SK-N-MC (cell line): ENCODE data around the gene XYLT2.
A peak's percentile ranks its signal among the peaks of the same experiment; 100 is the strongest.

Experiments used
- DNase-seq: peaks from one replicate; pipeline ENCODE4 v3.0.0-alpha.2; 2011; ENCODE audit warnings: low read depth, low spot score
- H3K27ac ChIP-seq: fragments of 200-600 bp; sonication (generic); 2 replicates; pipeline ENCODE4 v1.5.1; 2016; ENCODE audit warnings: mixed run types
- H3K36me3 ChIP-seq: fragments of 200-600 bp; sonication (generic); 2 replicates; pipeline ENCODE4 v1.6.1; 2017; ENCODE audit warnings: antibody characterized with exemption, low read length, mixed read lengths; ENCODE audit not compliant: insufficient read depth
- H3K4me3 ChIP-seq: fragments of 200-600 bp; sonication (generic); 2 replicates; pipeline ENCODE4 v1.5.1; 2016
- H3K9ac ChIP-seq: fragments of 200-600 bp; sonication (generic); 2 replicates; pipeline ENCODE4 v1.8.0; 2017; ENCODE audit warnings: mixed run types, mixed read lengths; ENCODE audit not compliant: insufficient read length
- H3K9me3 ChIP-seq: fragments of 200-600 bp; sonication (generic); 2 replicates; pipeline ENCODE4 v1.6.1; 2017; ENCODE audit warnings: low read depth, mild to moderate bottlenecking, antibody characterized with exemption, low read length, moderate library complexity, mixed read lengths
- EZH2 ChIP-seq: fragments of 200-600 bp; sonication (generic); IDR thresholded peaks from one replicate; pipeline ENCODE4 v1.6.1; 2017; ENCODE audit warnings: antibody characterized with exemption
- FOXP2 ChIP-seq: optimal IDR thresholded peaks from 2 replicates; pipeline ENCODE3; 2011; ENCODE audit warnings: mild to moderate bottlenecking, moderate library complexity; ENCODE audit not compliant: insufficient read depth; ENCODE audit errors: extremely low read length, control extremely low read depth
- POLR2AphosphoS5 ChIP-seq: IDR thresholded peaks from 2 replicates; pipeline ENCODE4 v1.6.1; 2012; ENCODE audit warnings: mild to moderate bottlenecking, low read depth, low read length, borderline replicate concordance

The XYLT2 gene

DNA sequence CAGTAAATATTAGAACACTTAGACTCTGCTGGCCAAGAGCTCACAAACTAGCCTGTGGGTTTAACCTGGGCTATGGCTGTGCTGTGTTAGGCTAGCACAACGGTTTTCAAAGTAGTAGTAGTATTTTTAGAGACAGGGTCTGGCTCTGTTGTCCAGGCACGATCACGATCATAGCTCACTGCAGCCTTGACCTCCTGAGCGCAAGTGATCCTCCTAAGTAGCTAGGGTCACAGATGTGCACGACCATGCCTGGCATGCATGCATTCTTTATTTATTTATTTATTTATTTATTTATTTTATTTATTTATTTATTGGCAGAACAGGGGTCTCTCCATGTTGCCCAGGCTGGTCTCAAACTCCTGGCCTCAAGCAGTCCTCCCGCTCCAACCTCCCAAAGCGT, 16.7 kb downstream of the XYLT2 start:
- no peak overlapping the region for H3K9ac ChIP-seq
- H3K9me3 ChIP-seq, result no peaks in the 10 kb centered on the region
- H3K27ac ChIP-seq, result 0 out of 2 replicates have a peak overlapping the region, but pooled peaks have one; percentile 46
- no peak for DNase-seq
- H3K4me3 ChIP-seq, result no peak overlapping the region
- peaks cover 19% of the 10 kb centered on the region for H3K36me3 ChIP-seq
- TF ChIP-seq EZH2, result no peak
- TF ChIP-seq POLR2AphosphoS5, result no peak
- no peak for TF ChIP-seq FOXP2

DNA sequence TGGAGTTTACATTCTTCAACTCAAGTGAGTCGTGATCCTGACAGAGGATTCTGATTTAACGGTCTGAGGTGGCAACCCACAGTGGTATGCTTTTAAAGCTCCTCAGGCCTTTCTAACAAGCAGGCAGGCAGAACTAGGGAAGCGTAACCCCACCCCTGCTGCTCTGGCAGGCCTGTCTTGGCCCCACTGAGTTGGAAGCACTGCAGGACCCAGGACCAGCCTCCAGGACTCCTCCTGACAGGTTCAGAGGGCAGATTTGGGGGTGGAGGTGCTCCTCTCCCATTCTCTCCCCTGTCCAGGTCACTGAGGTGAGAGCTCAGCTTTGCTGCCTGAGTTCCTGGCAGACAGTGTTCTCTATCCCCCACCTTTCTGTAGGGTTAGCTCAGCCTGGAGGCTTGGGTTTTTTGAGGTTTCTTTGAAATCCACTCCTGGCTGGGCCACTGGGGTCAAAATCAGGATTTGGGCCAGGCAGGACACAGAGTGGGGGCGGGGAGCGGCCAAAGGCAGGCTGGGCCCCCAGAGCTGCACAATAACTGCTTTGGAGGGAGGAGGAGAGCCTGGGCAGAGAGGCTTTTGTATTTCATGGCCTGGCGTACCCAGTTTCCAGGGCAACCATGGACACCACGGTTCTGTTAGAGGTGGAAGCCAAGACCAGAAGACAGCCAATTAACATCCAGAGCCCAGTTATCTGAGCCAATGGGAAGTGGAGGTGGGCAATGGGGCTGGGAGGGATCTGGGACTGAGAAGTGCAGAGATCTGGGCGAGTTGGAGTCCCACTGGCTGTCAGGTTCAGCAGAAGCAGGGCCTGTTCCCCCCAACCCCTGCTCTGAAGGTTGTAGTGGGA, 17.5 kb downstream of the XYLT2 start:
- DNase-seq, result no peak
- Histone ChIP-seq H3K9me3 (no peaks in the 10 kb centered on the region), H3K36me3 (peaks cover 19% of the 10 kb centered on the region; the same call in 1 of the 2 replicates), H3K27ac (no peak overlapping the region), H3K4me3 (no peak overlapping the region), H3K9ac (no peak overlapping the region)
- no peak for TF ChIP-seq FOXP2
- TF ChIP-seq POLR2AphosphoS5, result 0 out of 2 replicates have a peak, but pooled peaks have one; percentile 10

DNA sequence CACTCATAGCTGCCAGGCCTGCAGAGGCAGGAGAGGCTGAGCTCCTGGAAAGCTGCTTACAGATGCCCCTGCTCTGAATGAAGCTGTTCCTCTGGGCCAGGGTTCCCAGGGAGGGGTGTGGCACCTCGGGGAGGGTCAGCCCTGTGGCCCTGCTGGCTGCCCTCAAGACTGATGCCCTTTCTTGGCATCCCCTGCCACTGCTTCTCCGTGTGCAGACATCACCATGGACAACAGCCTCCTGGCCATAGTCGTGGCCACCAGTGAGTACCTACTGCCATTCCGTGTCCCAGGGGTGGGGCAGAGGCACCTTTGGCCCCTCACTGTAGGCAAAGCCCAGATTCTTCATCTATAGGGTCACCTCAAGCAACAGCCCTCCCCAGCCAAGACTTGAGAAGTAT, 18.1 kb downstream of the XYLT2 start:
- H3K27ac ChIP-seq, result no peak overlapping the region
- no peak overlapping the region for H3K9ac ChIP-seq

GRCh38 chr17:50364715-50365114, 18.8 kb downstream of the XYLT2 start:
- TF ChIP-seq POLR2AphosphoS5 (no peak), EZH2 (no peak)
- Histone ChIP-seq H3K36me3 (peaks cover 25% of the 10 kb centered on the region), H3K9ac (no peak overlapping the region), H3K27ac (no peak overlapping the region), H3K9me3 (no peaks in the 10 kb centered on the region), H3K4me3 (no peak overlapping the region)
- no peak for DNase-seq

More for the DNA sequence above, 18.1 kb downstream of the XYLT2 start:
- no peak for TF ChIP-seq EZH2
- TF ChIP-seq POLR2AphosphoS5, result no peak
- no peak for TF ChIP-seq FOXP2
- H3K36me3 ChIP-seq, result peaks cover 19% of the 10 kb centered on the region
- DNase-seq, result no peak
- no peak overlapping the region for H3K4me3 ChIP-seq
- no peaks in the 10 kb centered on the region for H3K9me3 ChIP-seq

- TF ChIP-seq POLR2AphosphoS5 (no peak), FOXP2 (no peak), EZH2 (no peak)
- Histone ChIP-seq H3K9ac (no peak overlapping the region), H3K36me3 (peaks cover 29% of the 10 kb centered on the region), H3K9me3 (no peaks in the 10 kb centered on the region), H3K27ac (no peak overlapping the region), H3K4me3 (no peak overlapping the region)
- no peak for DNase-seq
Observed at GRCh38 chr17:50365165-50365564, 19.2 kb downstream of the XYLT2 start.

DNA sequence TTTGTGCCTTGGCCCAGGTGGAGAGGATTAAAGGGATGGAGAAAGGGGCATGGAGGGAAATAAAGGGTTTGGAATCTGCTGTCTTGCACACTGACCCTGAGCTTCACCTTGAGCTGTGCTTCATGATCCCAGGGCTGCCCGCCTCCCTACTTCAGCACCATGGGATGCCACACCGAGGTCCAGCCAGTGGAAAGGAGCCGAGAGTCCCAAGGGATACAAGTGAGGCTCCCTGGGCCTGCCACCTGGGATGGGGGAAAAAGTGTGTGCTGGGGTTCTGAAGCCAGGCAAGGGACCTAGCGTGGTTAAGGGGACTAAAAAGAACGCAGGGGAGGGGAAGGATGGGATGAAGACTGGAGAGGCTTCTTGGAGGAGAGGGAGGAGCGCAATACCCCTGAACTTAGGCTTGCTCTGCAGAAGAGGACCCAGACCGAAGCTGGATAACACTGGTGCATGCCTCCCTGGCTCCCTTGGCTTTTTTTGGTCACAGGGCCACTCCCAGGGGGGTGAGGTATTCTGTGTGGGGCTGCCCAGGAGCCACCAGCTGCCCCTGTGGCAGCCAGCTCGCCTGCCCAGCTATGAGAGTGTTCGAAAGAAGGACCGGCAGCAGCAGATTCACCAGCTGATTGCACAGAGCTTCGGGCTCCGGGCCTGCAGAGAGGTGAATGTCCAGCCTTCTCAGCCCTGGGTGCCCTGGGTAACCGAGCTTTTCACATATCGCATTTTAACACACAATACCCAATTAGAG, 19.9 kb downstream of the XYLT2 start:
- Histone ChIP-seq H3K4me3 (no peak overlapping the region), H3K27ac (no peak overlapping the region), H3K9ac (no peak overlapping the region), H3K9me3 (no peaks in the 10 kb centered on the region), H3K36me3 (peaks cover 36% of the 10 kb centered on the region)
- no peak for DNase-seq
- no peak for TF ChIP-seq EZH2
- no peak for TF ChIP-seq POLR2AphosphoS5
- TF ChIP-seq FOXP2, result no peak

- Histone ChIP-seq H3K9ac (no peak overlapping the region), H3K27ac (no peak overlapping the region), H3K36me3 (peaks cover 43% of the 10 kb centered on the region), H3K9me3 (no peaks in the 10 kb centered on the region), H3K4me3 (no peak overlapping the region)
- DNase-seq, result no peak
- TF ChIP-seq POLR2AphosphoS5, result no peak
- TF ChIP-seq FOXP2, result no peak
- TF ChIP-seq EZH2, result no peak
Observed at GRCh38 chr17:50367401-50367800, 21.5 kb downstream of the XYLT2 start.

- no peak overlapping the region for H3K4me3 ChIP-seq
- H3K9ac ChIP-seq, result no peak overlapping the region
- peaks cover 43% of the 10 kb centered on the region for H3K36me3 ChIP-seq
- TF ChIP-seq FOXP2 (no peak), EZH2 (no peak), POLR2AphosphoS5 (no peak)
- no peaks in the 10 kb centered on the region for H3K9me3 ChIP-seq
- H3K27ac ChIP-seq, result no peak overlapping the region
- no peak for DNase-seq
Observed at GRCh38 chr17:50370052-50370451, 24.1 kb downstream of the XYLT2 start.
